Central memory CD8-positive, alpha-beta T cell (primary cell): ENCODE data around the gene CENPX.
"Not testable (repeated sequence)": the region's sequence is repeated elsewhere in the genome, so short reads cannot be mapped to it uniquely, and the experiment has no call there.

Experiments
- ATAC-seq: fragments of 150-1000 bp; cut with Tn5 transposase; replicated peaks from 2 replicates; pipeline ENCODE4 v1.10.0; 2022; ENCODE audit warnings: mild to moderate bottlenecking, moderate FRiP score, moderate number of reproducible peaks; ENCODE audit not compliant: poor library complexity, severe bottlenecking; ENCODE audit errors: extremely low read depth
- DNase-seq, 2 donors: peaks; one replicate each; pipeline ENCODE4 v3.0.0; 2021; ENCODE audit warnings: low spot score in 2 of 2
- H3K27ac Mint-ChIP-seq: one replicate; pipeline ENCODE4 v1.8.0; 2022; ENCODE audit warnings: low read depth, mild to moderate bottlenecking, moderate library complexity, mixed read lengths
- H3K27me3 Mint-ChIP-seq: one replicate; pipeline ENCODE4 v1.8.0; 2022; ENCODE audit warnings: mixed read lengths
- H3K36me3 Mint-ChIP-seq: one replicate; pipeline ENCODE4 v1.8.0; 2022; ENCODE audit warnings: mild to moderate bottlenecking, moderate library complexity, mixed read lengths; ENCODE audit not compliant: insufficient read depth
- H3K4me1 Mint-ChIP-seq: one replicate; pipeline ENCODE4 v1.8.0; 2022; ENCODE audit warnings: mixed read lengths
- H3K4me3 Mint-ChIP-seq: one replicate; pipeline ENCODE4 v1.8.0; 2022; ENCODE audit warnings: mild to moderate bottlenecking, moderate library complexity, mixed read lengths
- H3K9me3 Mint-ChIP-seq: one replicate; pipeline ENCODE4 v1.8.0; 2022; ENCODE audit warnings: mixed read lengths

The CENPX gene

GRCh38 chr17:82042649-82043048, 20.0 kb upstream of the CENPX start:
- H3K4me1 Mint-ChIP-seq: peaks cover 5% of the 10 kb centered on the region
- ATAC-seq (no peak), DNase-seq (no peak)
- no peaks in the 10 kb centered on the region for H3K9me3 Mint-ChIP-seq
- H3K4me3 Mint-ChIP-seq: no peak overlapping the region
- no peaks in the 10 kb centered on the region for H3K27me3 Mint-ChIP-seq
- H3K36me3 Mint-ChIP-seq: peaks cover 3% of the 10 kb centered on the region
- H3K27ac Mint-ChIP-seq: no peak overlapping the region

GRCh38 chr17:82041144-82041814, 18.6 kb upstream of the CENPX start:
- no peak overlapping the region for H3K27ac Mint-ChIP-seq
- H3K36me3 Mint-ChIP-seq: peaks cover 2% of the 10 kb centered on the region
- no peak for DNase-seq
- no peak for ATAC-seq
- H3K9me3 Mint-ChIP-seq: no peaks in the 10 kb centered on the region
- peaks cover 9% of the 10 kb centered on the region for H3K4me1 Mint-ChIP-seq
- H3K4me3 Mint-ChIP-seq: no peak overlapping the region
- no peaks in the 10 kb centered on the region for H3K27me3 Mint-ChIP-seq

DNA sequence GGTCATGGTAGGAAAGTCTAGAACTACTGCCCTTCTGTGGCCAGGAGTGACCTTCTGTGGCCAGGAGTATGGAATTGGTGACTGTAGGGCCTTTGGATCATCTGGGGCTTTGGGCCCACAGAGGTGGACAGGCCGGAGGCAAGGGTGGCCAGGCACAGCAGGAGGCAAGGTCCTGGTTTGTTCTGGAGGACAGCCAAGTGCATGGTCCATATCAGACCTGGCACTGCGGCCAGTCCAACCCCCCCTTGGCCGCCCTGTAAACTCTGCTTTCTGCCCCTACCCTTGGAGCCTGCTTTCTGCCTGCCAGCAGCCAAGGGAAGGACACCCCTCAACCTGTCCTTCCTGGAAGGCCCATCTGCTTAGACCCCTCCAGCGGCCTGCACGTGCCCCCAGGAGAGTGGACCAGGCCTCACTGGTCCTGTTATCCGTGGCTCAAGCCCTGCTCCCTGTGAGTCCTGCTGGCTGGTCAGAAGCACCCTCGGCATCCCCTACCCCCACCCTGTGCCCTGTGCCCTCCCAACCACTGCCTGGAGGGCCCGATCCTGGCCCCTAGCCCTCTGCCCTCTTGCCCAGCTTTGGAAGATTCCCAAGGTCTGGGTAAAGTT, 17.1 kb upstream of the CENPX start:
- no peak for DNase-seq
- H3K36me3 Mint-ChIP-seq: peaks cover 2% of the 10 kb centered on the region
- H3K4me3 Mint-ChIP-seq: no peak overlapping the region
- no peaks in the 10 kb centered on the region for H3K27me3 Mint-ChIP-seq
- peaks cover 9% of the 10 kb centered on the region for H3K4me1 Mint-ChIP-seq
- no peaks in the 10 kb centered on the region for H3K9me3 Mint-ChIP-seq
- no peak overlapping the region for H3K27ac Mint-ChIP-seq
- ATAC-seq: no peak

DNA sequence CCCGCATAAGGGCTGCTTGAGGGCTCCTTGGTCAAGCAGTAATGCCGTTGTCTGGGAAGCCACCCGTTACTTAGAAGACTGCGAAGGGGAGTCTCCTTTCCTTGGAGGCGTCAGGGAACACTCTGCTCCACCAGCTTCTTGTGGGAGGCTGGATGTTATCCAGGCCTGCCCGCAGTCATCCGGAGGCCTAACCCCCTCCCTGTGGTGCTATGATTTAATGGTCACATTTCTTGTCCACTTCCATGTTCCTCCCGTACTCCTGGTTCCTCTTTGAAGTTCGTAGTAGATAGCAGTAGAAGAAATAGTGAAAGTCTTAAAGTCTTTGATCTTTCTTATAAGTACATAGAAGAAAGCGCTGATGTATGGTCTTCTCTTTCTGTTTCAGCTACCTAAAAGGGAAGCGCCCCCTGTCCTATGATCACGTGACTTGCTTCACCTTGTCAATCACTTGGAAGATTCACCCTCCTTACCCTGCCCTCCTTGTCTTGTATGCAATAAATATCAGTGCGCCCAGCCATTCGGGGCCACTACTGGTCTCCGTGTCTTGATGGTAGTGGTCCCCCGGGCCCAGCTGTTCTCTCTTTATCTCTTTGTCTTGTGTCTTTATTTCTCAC, 16.2 kb upstream of the CENPX start:
- H3K4me3 Mint-ChIP-seq, H3K36me3 Mint-ChIP-seq, ATAC-seq, H3K27me3 Mint-ChIP-seq, H3K27ac Mint-ChIP-seq, H3K4me1 Mint-ChIP-seq, DNase-seq, H3K9me3 Mint-ChIP-seq: not testable (repeated sequence)

DNA sequence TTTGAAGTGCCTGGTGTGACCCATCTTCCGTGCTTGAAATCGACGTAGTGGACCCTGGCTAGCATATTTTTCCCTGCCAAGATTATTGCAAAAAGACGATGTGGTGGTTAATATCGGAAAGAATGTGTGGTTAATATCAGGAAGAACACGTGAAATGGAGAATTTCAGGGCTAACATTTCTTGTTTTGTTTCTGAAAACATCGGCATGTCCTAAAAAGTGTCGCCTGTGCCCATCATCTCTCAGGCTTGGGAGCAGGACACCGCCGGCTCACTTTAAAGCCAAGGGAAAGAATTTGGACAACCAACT, 15.2 kb upstream of the CENPX start:
- Mint-ChIP-seq H3K4me1 (peaks cover 9% of the 10 kb centered on the region), H3K9me3 (no peaks in the 10 kb centered on the region)

GRCh38 chr17:82037092-82037888, 14.6 kb upstream of the CENPX start, which contains the start of gene DCXR:
Gene DCXR (minus strand): TSS chr17:82037697. CDS start chr17:82037682, 15 bp downstream.
- peak within 1 kb of the TSS; percentile 75 for H3K27ac Mint-ChIP-seq
- H3K36me3 Mint-ChIP-seq: no peaks in the 10 kb centered on the region
- ATAC-seq (peak; percentile 92), DNase-seq (peak; percentile 88)
- no peaks in the 10 kb centered on the region for H3K9me3 Mint-ChIP-seq
- H3K4me1 Mint-ChIP-seq: peaks cover 9% of the 10 kb centered on the region
- peak within 1 kb of the TSS; percentile 84 for H3K4me3 Mint-ChIP-seq
- H3K27me3 Mint-ChIP-seq: no peaks in the 10 kb centered on the region

More for the DNA sequence above, 15.2 kb upstream of the CENPX start:
- H3K36me3 Mint-ChIP-seq: no peaks in the 10 kb centered on the region
- no peaks in the 10 kb centered on the region for H3K27me3 Mint-ChIP-seq
- DNase-seq: no peak
- H3K27ac Mint-ChIP-seq: peak overlapping the region; percentile 75
- ATAC-seq: no peak
- H3K4me3 Mint-ChIP-seq: peak overlapping the region; percentile 84

DNA sequence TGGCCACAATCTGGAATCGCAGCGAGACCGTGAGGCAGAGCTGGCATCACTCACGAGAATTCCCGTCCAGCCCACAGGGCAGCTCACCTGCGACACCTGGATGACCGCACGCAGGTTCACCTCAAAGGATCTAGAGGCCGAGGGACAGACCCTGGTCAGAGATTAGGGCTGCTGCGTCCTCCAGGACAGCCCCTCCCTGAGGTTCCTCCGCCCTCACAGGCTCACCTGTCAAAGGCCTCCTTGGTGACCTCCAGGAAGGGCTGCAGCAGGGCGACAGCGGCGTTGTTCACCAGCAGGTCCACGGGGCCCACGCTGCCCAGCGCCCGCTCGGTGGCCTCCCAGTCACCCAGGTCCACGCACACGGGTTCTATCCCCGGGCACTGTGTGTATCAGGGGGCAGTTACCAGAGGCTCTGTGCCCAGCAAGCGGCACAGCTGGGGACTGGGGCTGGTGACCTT, 14.0 kb upstream of the CENPX start:
- no peaks in the 10 kb centered on the region for H3K36me3 Mint-ChIP-seq
- DNase-seq (no peak), ATAC-seq (no peak)
- no peaks in the 10 kb centered on the region for H3K27me3 Mint-ChIP-seq
- H3K9me3 Mint-ChIP-seq: no peaks in the 10 kb centered on the region
- H3K27ac Mint-ChIP-seq: no peak overlapping the region
- peak overlapping the region; percentile 84 for H3K4me3 Mint-ChIP-seq
- H3K4me1 Mint-ChIP-seq: peaks cover 9% of the 10 kb centered on the region

DNA sequence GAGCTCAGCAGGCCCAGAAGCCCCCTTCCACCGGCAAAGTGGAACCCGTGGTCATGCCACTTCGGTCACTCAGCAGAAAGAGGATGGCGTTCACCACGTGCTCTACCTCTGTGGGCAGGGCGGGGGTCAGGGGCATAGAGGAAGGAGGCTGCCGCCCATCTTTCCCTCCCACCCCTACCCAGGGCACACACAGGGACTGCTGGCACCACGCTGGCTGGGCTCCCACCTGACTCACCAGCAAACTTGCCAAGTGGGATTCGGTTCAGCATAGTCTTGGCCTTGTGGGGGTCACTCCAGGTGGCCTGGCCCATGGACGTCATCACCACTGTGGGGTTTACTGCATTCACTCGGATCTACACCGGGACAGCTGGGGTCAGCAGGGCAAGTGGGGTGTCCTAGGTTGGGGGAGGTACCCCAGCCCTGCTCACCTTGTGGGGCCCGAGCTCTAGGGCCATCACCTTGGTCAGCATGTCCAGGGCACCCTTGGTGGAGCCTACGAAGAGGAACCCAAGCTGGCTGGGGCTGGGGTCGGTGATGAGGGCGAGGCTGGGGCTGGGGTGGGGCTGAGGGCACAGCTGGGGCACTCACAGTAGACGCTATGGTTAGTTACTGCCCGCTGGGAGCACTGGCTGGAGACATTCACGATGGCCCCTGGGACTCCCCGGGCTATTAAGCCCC, 13.4 kb upstream of the CENPX start:
- Mint-ChIP-seq H3K27me3 (no peaks in the 10 kb centered on the region), H3K4me3 (peak overlapping the region; percentile 84), H3K9me3 (no peaks in the 10 kb centered on the region), H3K36me3 (no peaks in the 10 kb centered on the region), H3K4me1 (peaks cover 9% of the 10 kb centered on the region), H3K27ac (peak overlapping the region; percentile 51)
- DNase-seq: no peak
- ATAC-seq: no peak

DNA sequence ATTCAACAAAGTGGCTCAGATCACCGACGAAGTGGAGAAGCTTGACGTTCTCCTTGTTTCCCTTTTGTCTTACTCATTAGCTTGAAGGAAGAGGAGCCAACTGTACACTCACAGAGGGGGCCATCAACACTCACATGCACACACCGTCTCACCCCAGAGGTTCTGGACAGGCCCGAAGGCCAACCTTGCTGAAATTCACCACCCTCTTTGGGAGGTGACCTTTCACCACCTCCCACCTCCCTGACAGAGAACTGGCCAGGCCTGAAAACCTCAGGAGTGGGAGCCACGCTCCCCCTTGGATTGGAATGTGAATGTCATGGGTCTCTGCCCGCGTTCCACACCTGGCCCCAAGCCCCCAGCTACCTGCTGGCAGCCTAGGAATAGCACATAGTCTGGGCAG, 12.8 kb upstream of the CENPX start:
- peaks cover 2% of the 10 kb centered on the region for H3K36me3 Mint-ChIP-seq
- H3K27ac Mint-ChIP-seq: no peak overlapping the region
- no peak for DNase-seq

GRCh38 chr17:82034371-82035011, 11.8 kb upstream of the CENPX start:
- Mint-ChIP-seq H3K4me1 (peaks cover 18% of the 10 kb centered on the region), H3K4me3 (no peak overlapping the region), H3K27ac (no peak overlapping the region), H3K9me3 (no peaks in the 10 kb centered on the region), H3K36me3 (peaks cover 4% of the 10 kb centered on the region), H3K27me3 (no peaks in the 10 kb centered on the region)
- ATAC-seq (no peak), DNase-seq (no peak)

More for the DNA sequence above, 12.8 kb upstream of the CENPX start:
- ATAC-seq: no peak
- no peaks in the 10 kb centered on the region for H3K9me3 Mint-ChIP-seq
- H3K4me3 Mint-ChIP-seq: peak overlapping the region; percentile 84
- peaks cover 12% of the 10 kb centered on the region for H3K4me1 Mint-ChIP-seq
- no peaks in the 10 kb centered on the region for H3K27me3 Mint-ChIP-seq

GRCh38 chr17:82033359-82034085, 10.8 kb upstream of the CENPX start:
- peaks cover 4% of the 10 kb centered on the region for H3K36me3 Mint-ChIP-seq

More at GRCh38 chr17:82033359-82034085, 10.8 kb upstream of the CENPX start:
- Mint-ChIP-seq H3K4me1 (peaks cover 19% of the 10 kb centered on the region), H3K27ac (no peak overlapping the region), H3K4me3 (no peak overlapping the region), H3K9me3 (no peaks in the 10 kb centered on the region), H3K27me3 (no peaks in the 10 kb centered on the region)
- DNase-seq: no peak
- ATAC-seq: no peak
